ENCODE results near the gene TOP2A.

The TOP2A gene

DNA sequence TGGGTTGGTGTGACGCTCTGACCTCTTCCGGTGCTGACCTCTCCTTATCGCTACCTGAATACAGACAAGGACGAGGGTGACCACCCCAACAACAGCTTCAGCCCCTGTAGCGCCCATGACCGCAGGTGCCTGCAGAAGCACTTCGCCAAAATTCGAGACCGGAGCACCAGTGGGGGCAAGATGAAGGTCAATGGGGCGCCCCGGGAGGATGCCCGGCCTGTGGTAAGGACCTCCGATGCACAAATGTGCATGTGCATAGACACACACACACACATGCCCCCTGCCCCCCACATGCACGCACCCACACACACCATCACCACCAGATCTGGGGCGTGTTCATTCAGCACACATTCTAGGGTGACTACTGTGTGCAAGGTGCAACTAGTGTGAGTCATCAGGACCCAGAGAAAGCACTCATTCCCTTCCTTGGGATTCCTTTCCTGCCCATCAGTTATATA is 35.3 kb upstream of the TOP2A start:
- DNase-seq: no peak

DNA sequence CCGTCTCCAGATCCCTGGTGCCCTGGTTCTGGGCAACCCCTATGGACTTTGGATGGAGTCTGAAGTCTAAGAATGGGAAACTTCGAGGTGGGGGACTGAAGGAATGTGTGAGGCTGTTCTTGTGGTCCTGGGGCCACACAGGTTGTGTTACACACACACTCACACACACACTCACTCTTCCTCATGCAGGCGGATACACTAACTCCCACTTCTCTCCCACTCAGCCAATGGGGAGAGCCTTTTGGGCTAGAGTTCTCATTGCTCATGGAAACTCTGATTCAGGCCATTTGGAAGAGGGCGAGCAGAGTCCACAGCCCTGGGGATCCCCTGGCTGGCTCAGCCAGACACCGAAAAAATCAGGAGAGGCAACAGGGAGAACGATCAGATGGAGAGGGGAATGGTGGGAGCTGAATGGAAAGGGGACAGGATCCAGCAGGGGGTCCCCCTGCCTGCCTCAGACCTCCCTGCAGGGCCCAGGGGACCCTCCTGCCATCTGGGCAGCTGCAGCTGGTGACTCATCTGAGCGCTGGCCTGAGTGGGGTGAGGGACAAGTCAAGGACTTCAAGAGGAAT is 34.6 kb upstream of the TOP2A start:
- no peak for DNase-seq

DNA sequence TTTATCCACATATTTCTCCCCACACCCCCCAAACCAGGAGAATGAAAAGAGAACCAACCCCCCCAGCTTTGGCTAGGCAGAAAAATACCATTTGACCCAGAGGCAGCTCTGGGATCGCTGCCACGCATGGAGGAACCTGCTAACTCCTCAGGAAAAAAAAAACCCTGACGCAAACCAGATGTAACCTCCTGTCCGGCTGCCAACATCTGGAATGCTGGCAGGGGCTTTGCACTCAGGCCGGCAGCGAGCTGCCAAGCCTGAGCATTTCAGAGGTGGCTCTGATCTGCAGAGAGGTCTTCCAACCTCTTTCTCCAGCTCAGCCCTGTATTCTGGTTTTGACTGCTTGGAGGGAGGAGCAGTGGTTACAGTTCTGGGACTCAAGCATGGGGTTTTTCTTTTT is 33.7 kb upstream of the TOP2A start:
- DNase-seq: no peak

DNA sequence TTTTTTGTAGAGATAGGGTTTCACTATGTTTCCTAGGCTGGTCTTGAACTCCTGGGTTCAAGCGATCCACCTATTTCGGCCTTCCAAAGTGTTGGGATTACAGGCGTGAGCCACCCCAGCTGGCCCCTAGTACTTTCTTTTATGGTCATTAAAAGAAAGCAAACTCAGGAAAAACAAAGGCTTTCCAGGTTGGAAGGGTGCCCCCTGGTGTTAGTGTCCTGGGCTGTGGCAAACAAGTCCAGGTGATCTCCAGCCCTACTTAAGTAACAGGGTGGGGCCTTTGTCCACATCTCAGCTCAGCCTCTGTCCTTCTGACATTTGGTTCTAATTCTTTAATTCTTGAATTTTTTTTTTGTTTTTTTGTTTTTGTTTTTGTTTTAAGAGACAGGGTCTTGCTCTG is 32.5 kb upstream of the TOP2A start:
- no peak for DNase-seq

DNA sequence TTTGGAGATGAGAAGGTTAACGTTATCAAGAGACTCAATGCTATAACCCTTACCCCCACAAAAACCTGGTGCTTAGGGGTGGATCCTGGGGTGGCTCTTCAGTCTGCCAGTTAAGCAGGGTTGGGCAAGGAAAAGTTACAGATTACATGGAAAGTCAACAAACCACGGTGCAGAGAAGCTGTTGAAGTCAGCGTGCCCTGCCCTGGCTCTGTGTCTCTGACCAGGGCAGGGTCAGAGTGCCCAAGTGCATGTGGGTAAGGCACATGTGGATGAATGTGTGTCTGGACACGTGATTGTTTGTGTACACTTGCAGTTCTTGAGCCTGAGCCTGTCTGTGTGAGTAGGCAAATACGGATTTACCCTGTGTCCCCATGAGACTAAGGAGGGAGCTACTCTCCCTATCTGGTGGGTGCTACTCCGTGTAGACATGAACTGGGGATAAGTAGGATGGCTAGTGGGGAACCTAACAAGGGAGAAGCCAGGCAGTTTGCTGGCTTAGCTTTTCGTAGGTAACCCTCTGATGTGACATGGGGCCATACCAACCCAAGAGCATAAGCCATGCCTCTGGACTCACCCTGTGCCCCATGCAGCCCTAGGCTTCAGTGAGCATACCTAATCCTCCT is 31.1 kb upstream of the TOP2A start:
- DNase-seq: no peak

DNA sequence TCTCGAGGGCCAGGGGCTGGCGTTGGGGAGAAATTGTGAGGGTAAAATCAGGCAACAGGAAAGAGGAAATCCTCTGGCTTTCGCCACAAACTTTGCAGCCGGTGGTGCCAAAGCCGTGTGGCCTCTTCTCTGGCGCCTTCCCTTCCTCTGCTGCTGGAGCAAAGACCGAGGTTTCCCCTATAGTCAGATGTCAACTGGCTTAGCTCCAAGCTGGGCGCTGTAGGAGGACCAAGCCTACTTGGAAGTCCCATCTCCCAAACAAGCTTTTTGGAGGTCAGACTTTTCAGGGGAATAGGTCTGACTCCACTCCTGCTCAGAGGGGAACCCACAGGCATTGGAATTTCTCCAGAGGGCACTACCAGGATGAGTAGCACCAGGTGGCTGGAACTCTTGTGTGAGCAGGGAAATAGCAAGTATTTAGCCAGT is 30.5 kb upstream of the TOP2A start:
- no peak for DNase-seq

DNA sequence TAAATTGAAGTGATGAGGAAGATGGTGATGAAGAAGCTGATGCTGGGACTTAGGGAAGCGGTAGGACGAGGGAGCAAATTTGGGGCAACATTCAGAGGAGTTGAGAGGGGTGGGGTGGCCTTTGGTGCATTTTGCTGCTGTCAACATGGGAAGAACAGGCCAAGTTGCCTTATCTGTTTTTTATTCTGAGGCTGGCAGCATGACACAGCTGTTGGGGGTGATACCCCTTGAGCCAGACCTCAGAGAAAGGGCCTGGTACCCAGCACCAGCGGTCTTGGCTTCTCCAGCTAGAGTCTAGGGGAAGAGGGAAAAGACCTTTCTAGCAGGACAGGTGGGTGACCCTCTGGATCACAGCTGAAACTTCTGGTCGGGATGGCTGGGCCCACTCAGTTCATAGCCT is 30.1 kb upstream of the TOP2A start:
- no peak for DNase-seq

DNA sequence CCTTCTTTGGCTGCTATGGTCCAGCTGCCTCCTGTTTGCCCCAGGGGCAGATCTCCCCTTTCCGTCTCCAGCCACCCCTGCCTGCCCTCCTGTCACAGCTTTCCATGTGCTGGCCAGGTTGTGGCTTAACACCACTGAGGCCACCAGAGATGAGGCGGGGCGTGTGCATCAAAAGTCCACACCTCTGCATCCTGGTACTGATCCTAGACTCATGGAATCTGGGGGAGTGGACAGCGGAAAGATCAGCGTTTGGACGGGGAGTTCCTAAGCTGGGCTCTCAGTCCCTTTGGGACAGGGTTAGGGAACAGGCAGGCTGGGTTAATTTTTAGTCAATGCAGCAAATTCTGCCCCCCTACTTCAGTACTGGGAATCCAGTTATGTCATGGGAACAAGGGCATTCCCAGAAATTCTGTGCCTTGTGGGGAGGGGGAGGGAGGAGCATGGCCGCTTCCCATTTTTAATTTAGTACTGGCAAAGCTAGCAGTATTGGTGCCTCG is 29.5 kb upstream of the TOP2A start:
- DNase-seq: no peak

DNA sequence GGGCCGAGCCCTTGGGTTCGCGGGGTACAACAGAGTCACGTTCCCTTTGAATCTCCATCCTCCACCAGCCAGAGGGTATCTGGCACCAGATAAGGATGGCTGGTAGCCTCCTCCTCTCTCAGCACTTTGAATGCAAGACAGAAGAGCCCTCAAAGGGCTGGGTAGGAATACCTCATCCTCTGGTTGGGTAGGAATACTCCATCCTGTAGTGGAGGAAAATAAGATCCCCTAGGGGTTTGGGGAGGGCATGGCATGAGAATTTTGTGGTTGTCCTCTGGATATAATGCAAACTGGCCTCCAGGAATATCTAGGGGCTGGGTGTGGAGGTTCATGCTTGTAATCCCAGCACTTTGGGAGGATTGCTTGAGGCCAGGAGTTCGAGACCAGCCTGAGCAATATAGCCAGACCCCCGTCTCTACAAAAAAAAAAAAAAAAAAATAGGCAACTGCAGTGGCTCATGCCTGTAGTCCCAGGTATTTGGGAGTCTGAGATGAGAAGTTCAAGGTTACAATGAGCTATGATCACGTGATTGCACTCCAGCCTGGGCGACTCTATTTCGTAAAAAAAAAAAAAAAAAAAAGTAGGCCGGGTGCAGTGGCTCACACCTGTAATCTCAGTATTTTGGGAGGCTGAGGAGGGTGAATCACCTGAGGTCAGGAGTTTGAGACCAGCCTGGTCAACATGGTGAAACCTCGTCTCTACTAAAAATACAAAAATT is 28.2 kb upstream of the TOP2A start:
- no peak for DNase-seq

DNA sequence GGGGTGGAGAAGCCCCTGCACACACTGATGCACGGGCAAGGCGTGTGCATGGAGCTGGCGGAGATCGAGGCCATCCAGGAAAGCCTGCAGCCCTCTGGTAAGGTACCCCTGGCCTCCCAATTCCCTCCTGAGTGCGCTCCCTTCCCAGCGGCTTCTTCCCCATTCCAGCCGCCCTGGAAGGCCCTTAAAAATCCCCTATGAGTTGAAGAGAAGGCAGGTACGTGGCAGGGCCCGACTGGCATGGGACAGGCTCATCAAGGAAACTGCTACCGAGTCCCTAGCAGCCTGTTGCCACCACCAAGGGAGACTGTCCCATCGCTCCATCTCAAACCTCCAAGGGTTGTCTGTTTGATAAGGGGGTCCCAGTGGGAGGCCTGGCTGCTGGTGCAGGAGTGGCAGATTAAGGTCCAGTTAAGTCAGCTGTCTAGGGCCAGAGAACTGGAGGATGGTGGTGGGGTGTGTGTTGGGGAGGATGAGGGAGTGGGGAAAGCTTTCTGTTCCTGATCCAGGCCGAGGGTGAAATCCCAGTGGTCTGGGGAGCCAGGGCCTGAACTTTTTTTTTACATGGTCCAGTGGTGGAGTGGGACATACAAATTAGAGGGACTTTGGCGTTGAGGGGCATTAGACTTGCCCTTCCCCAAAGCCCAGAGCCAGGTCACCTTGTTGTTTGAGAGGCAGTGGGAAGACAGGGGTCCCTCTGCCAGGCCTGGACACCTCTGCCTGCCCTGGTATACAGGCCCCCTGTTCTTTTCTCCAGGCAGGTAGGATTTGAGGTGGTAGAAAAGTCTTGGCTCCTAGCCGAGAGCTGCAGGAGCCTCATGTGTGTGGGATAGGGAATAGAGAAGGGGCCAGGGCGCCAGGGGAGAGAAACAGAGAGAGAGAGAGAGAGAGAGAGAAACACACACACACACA is 26.5 kb upstream of the TOP2A start:
- peak; percentile 78 for DNase-seq

DNA sequence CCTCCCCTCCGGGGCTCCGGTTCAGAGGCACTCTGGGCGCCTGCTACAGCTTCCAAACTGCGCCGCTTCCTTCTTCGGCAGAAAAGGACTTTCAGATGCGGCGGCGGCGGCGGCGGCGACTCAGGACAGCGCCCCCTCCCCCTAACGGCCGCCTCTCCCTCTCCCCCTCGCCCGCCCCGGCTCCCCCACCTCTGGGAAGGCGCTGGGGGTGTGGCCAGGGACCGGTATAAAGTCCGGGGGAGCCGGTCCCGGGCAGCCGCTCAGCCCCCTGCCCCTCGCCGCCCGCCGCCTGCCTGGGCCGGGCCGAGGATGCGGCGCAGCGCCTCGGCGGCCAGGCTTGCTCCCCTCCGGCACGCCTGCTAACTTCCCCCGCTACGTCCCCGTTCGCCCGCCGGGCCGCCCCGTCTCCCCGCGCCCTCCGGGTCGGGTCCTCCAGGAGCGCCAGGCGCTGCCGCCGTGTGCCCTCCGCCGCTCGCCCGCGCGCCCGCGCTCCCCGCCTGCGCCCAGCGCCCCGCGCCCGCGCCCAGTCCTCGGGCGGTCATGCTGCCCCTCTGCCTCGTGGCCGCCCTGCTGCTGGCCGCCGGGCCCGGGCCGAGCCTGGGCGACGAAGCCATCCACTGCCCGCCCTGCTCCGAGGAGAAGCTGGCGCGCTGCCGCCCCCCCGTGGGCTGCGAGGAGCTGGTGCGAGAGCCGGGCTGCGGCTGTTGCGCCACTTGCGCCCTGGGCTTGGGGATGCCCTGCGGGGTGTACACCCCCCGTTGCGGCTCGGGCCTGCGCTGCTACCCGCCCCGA is 25.7 kb upstream of the TOP2A start, which contains the start of gene IGFBP4:
Gene IGFBP4, plus strand, starts transcription at position 255 of the 792 bp plus-strand sequence. Its CDS starts 286 bp downstream, at position 541.
- no peak for DNase-seq

DNA sequence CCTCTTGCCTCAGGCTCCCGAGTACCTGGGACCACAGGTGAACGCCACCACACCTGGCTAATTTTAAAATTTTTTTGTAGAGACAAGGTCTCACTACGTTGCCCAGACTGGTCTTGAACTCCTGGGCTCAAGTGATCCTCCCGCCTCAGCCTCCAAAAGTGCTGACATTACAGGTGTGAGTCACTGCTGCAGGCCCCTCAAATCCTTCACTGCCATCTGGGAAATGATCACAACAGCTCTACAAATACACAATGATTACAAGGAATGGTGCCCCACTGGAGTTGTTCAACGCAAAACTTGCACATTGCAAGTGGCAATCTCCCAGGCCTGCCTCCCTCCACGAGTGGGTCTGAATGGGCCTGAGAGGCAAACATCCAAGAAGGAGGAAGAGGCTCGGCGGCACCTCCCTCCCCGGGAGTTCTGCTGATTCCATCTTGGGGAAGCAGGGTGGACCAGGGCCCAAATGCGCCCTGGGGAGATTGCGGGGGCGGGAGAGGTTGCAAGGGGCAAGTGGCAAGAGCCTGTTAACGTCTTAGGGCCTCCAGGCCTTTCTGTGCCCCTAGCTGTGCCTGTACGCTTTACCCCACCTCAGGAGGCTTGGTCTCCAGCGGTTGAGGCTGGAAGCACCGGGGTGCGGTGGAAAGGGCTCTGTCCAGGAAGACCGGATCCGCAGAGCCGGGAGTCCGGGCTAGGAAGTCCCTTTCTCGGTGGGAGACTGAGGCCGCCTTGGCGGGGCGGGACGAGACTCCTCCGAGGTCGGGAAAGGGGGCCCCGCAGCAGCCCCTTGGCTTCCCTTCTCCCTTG is 24.9 kb upstream of the TOP2A start:
- DNase-seq: peak; percentile 83

DNA sequence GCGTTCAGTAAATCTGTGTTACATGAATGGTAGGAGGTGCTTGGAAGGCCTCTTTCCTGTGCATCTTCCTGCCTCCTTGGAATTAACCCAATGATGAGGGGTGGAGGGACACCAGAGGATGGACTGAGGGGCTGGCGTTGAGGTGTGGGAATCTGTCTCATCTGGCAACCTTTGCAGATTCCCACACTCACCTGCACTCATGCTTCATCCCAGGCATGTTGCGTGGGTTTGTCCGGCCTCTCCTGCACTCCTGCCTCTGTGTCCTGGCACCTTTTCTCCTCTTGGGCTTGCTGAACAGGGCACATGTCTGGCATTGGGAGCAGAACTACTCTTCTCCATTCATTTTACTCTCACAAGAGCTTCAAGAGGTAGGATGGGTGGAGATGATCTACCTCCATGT is 22.5 kb upstream of the TOP2A start:
- no peak for DNase-seq

DNA sequence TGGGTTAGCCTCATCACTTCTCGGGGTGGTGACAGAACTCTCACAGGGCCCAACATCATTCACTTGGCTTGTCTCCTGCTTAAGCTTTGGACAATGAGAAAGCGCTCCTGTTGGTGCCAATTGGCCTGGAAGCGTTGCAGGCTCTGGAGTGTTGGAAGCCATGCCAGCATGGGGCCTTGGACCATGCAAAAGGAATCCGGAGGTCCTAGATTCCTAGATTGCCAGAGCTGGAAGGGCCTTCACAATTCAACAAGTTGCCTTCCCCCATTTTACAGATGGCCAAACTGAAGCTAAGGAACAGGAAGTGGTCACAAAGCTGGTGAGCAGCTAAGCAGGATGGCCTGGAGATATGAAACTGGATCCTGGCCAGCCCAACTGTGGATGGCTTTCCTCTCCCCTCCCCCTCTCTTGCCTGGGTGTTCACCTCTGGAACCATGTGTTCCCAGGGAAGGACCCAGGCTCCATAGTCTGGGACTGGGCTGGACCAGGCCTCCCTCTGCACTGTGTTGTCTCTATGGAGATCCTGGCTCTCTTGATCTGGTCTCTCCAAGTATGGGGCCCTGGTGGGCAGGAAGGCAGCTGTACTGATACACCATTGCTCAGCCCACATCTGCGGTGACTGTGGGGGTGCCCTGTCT is 19.5 kb upstream of the TOP2A start:
- DNase-seq: no peak

DNA sequence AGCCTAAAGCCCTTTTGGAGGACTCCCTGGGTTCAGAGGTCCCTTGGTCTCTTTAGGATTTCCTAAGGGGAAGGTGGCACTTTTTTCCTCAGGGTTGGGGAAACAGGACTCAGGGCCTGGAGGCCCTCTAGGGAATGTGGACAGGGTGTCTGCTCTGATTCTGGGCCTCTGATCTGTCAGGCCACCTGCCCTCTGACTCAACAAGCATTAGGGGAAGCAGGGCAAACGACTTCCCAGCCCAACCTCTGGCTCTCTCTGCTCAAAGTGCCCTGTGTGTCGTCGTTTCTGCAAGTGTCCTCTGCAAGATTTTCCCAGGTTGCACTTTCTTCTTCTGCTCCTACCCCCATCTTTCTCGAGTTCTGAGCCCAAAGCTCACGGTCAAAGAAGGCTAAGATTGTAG is 18.9 kb upstream of the TOP2A start:
- no peak for DNase-seq

DNA sequence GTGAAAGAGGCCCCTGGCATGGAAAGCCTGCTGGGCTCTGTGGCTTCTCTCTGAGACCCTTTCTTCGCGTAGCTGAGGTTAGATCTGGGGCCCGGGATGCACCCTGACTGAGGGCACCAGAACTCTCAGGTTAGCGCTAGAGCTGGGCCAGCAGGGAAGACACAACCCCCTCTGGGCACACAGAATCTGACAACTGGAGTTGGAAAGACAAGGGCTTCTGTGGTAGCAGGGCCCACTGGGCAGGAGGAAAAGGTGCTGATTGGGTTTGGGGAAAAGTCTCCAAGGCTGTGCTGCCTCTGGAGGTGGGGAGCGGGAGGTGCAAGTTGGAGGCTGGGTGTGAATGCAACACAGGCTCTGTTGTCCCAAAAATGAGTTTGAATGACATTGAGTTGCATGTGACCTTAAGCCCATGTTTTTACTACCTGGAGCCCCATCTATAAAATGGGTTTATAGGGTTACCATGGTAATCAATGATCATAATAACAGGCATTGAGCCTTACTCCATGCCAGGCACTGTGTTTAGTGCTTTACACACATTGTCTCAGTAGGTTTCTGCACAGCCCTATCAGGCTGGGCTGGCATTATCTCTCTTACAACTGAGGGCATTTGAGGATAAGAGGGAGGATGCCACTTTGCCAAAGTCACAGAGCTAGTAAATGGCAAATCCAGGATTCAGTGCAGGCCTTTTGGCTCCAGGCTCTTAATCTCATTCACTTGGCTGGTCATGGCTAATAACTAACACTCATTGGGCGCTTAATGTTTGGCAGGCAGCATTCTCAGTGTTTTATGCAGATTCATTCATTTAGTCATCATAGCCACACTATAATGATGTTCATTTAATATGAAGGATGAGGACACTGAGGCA is 16.1 kb upstream of the TOP2A start:
- DNase-seq: no peak

DNA sequence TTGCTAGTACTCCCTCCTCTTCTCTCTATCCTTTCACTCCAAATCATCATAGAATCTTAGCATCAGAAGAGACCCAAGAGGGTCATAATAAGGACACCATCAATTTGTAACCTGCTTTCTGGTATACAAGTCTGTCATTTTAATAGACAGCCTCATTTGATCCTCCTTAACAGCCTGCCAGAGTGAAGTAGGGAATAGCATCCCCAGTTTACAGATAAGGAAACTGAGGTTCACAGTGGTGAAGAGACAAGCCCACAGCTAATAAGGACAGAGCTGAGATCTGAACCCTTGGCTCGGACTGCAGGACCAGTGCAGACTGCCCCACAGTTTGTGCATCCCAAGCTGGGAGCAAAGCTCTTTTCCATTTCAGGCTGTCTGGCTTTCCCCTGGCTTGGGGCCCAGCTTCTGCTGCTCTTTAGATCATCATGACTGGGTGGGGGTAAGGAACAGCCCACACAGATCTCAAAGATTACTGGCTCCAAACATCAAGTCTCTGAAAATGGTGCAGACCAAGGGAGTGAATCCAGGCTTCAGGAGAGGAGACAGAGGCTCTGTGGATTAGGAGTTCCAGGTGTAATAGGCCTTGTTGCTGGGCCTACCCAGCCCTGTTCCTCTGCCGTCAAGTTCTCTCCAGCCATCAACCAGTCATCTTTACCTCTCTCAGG is 15.3 kb upstream of the TOP2A start:
- no peak for DNase-seq

DNA sequence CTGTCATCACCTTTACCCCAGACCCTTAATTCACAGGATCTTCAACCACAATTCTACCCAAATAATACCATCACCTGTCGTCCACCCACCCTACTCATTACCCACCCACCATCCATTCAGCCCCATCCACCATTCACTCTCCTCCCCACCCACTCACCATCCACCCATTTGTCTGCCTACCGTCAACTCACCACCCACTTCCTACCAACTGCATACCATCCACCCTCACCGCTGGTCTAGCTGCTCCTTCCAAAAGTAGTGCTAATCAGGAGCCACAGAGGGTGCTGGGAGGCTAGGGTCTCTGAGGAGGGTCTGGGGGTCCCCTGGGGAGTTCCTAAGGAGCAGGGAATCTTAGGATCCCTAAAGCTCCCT is 13.5 kb upstream of the TOP2A start:
- no peak for DNase-seq
